Stomach smooth muscle (tissue), 2 donors: Measurements from ENCODE around the gene ALAD.
"Not testable (repeated sequence)": the region's sequence is repeated elsewhere in the genome, so short reads cannot be mapped to it uniquely, and the experiment has no call there.

Source experiments
- H3K27ac ChIP-seq: one replicate; pipeline ENCODE4 v1.7.0; 2013; ENCODE audit warnings: mild to moderate bottlenecking, low read length, inconsistent platforms
- H3K27me3 ChIP-seq, 2 donors: one replicate each; pipeline ENCODE4 v1.7.0; 2013; ENCODE audit warnings: low read length in 2 of 2; ENCODE audit not compliant: insufficient read depth in 2 of 2, control insufficient read depth in 1 of 2
- H3K36me3 ChIP-seq, 2 donors: one replicate each; pipeline ENCODE4 v1.7.0; 2013; ENCODE audit warnings: low read length in 2 of 2; ENCODE audit not compliant: control insufficient read depth in 2 of 2, insufficient read depth in 2 of 2
- H3K4me1 ChIP-seq: one replicate; pipeline ENCODE4 v1.7.0; 2013; ENCODE audit warnings: low read length; ENCODE audit not compliant: control insufficient read depth, insufficient read depth
- H3K4me3 ChIP-seq, 2 donors: one replicate each; pipeline ENCODE4 v1.7.0; 2013; ENCODE audit warnings: low read length in 2 of 2
- H3K9ac ChIP-seq, 2 donors: one replicate each; pipeline ENCODE4 v1.7.0; 2013; ENCODE audit warnings: low read length in 2 of 2, mild to moderate bottlenecking in 1 of 2
- H3K9me3 ChIP-seq, 2 donors: one replicate each; pipeline ENCODE4 v1.7.0; 2013; ENCODE audit warnings: low read length in 2 of 2; ENCODE audit not compliant: control insufficient read depth in 2 of 2
- donor health status: healthy.
- donor health status: Pancreatic carcinoma.

Gene ALAD

GRCh38 chr9:113373256-113373655 is 27.8 kb downstream of the ALAD start:
- H3K27me3 ChIP-seq = no peaks in the 10 kb centered on the region
- no peak overlapping the region for H3K9ac ChIP-seq
- no peak overlapping the region for H3K4me3 ChIP-seq
- H3K9me3 ChIP-seq = no peaks in the 10 kb centered on the region
- H3K27ac ChIP-seq = no peak overlapping the region
- H3K4me1 ChIP-seq = peaks cover 11% of the 10 kb centered on the region
- peaks cover 13 to 14% of the 10 kb centered on the region in 2 donors for H3K36me3 ChIP-seq

- Histone ChIP-seq H3K4me1 (peaks cover 8% of the 10 kb centered on the region), H3K36me3 (peaks cover 13 to 14% of the 10 kb centered on the region in 2 donors), H3K27ac (no peak overlapping the region)
Observed at GRCh38 chr9:113372059-113372458, 29.0 kb downstream of the ALAD start.

GRCh38 chr9:113370806-113371325 is 30.2 kb downstream of the ALAD start:
- H3K27ac ChIP-seq = no peak overlapping the region
- H3K4me3 ChIP-seq = no peak overlapping the region
- H3K36me3 ChIP-seq = peaks cover 13 to 14% of the 10 kb centered on the region in 2 donors

More at GRCh38 chr9:113372059-113372458, 29.0 kb downstream of the ALAD start:
- Histone ChIP-seq H3K9ac (no peak overlapping the region), H3K4me3 (no peak overlapping the region), H3K27me3 (no peaks in the 10 kb centered on the region), H3K9me3 (no peaks in the 10 kb centered on the region)

GRCh38 chr9:113369855-113370140 is 31.3 kb downstream of the ALAD start:
- Histone ChIP-seq H3K9me3 (no peaks in the 10 kb centered on the region), H3K27ac (no peak overlapping the region), H3K36me3 (peaks cover 8 to 11% of the 10 kb centered on the region in 2 donors), H3K27me3 (no peaks in the 10 kb centered on the region), H3K4me1 (no peaks in the 10 kb centered on the region), H3K4me3 (no peak overlapping the region), H3K9ac (no peak overlapping the region)

More at GRCh38 chr9:113370806-113371325, 30.2 kb downstream of the ALAD start:
- Histone ChIP-seq H3K27me3 (no peaks in the 10 kb centered on the region), H3K4me1 (peaks cover 8% of the 10 kb centered on the region), H3K9me3 (no peaks in the 10 kb centered on the region), H3K9ac (no peak overlapping the region)

GRCh38 chr9:113368982-113369854 is 31.9 kb downstream of the ALAD start:
- peaks cover 7 to 8% of the 10 kb centered on the region in 2 donors for H3K36me3 ChIP-seq
- no peaks in the 10 kb centered on the region for H3K9me3 ChIP-seq
- no peaks in the 10 kb centered on the region for H3K27me3 ChIP-seq
- no peak overlapping the region for H3K9ac ChIP-seq
- H3K4me1 ChIP-seq = no peaks in the 10 kb centered on the region
- no peak overlapping the region for H3K4me3 ChIP-seq
- H3K27ac ChIP-seq = no peak overlapping the region

GRCh38 chr9:113368348-113368981 is 32.6 kb downstream of the ALAD start:
- Histone ChIP-seq H3K9me3 (no peaks in the 10 kb centered on the region), H3K4me1 (no peaks in the 10 kb centered on the region), H3K27me3 (no peaks in the 10 kb centered on the region), H3K36me3 (peaks cover 1 to 4% of the 10 kb centered on the region in 2 donors), H3K4me3 (no peak overlapping the region), H3K27ac (no peak overlapping the region), H3K9ac (no peak overlapping the region)

- H3K4me3 ChIP-seq, H3K4me1 ChIP-seq, H3K9me3 ChIP-seq, H3K9ac ChIP-seq, H3K27me3 ChIP-seq, H3K36me3 ChIP-seq, H3K27ac ChIP-seq: not testable (repeated sequence)
Observed at GRCh38 chr9:113365652-113366051, 35.4 kb downstream of the ALAD start.

GRCh38 chr9:113364951-113365350 is 36.1 kb downstream of the ALAD start:
- H3K27me3 ChIP-seq = no peaks in the 10 kb centered on the region
- H3K27ac ChIP-seq = no peak overlapping the region
- H3K9ac ChIP-seq = no peak overlapping the region
- no peaks in the 10 kb centered on the region for H3K36me3 ChIP-seq
- no peaks in the 10 kb centered on the region for H3K9me3 ChIP-seq
- H3K4me1 ChIP-seq = no peaks in the 10 kb centered on the region
- H3K4me3 ChIP-seq = no peak overlapping the region

- H3K9ac ChIP-seq = no peak overlapping the region
- H3K4me3 ChIP-seq = no peak overlapping the region
- H3K4me1 ChIP-seq = no peaks in the 10 kb centered on the region
- H3K27me3 ChIP-seq = no peaks in the 10 kb centered on the region
- no peak overlapping the region for H3K27ac ChIP-seq
- H3K36me3 ChIP-seq = no peaks in the 10 kb centered on the region
- no peaks in the 10 kb centered on the region for H3K9me3 ChIP-seq
Observed at GRCh38 chr9:113363336-113363735, 37.7 kb downstream of the ALAD start.

GRCh38 chr9:113361304-113362018 is 39.6 kb downstream of the ALAD start:
- Histone ChIP-seq H3K36me3 (no peaks in the 10 kb centered on the region), H3K4me3 (no peak overlapping the region), H3K9ac (no peak overlapping the region), H3K27ac (no peak overlapping the region), H3K4me1 (no peaks in the 10 kb centered on the region), H3K9me3 (no peaks in the 10 kb centered on the region), H3K27me3 (no peaks in the 10 kb centered on the region)
